Central memory CD4-positive, alpha-beta T cell (primary cell): ENCODE measurements around the gene CYP2A6.
"Not testable (repeated sequence)": the region's sequence is repeated elsewhere in the genome, so short reads cannot be mapped to it uniquely, and the experiment has no call there.

Source experiments
- DNase-seq: peaks from one replicate; pipeline ENCODE4 v3.0.0; 2022
- total RNA-seq, 3 experiments: gene quantifications; one replicate each; lab custom pipeline; 2026; lab: John Stamatoyannopoulos, UW

CYP2A6 gene, protein sequence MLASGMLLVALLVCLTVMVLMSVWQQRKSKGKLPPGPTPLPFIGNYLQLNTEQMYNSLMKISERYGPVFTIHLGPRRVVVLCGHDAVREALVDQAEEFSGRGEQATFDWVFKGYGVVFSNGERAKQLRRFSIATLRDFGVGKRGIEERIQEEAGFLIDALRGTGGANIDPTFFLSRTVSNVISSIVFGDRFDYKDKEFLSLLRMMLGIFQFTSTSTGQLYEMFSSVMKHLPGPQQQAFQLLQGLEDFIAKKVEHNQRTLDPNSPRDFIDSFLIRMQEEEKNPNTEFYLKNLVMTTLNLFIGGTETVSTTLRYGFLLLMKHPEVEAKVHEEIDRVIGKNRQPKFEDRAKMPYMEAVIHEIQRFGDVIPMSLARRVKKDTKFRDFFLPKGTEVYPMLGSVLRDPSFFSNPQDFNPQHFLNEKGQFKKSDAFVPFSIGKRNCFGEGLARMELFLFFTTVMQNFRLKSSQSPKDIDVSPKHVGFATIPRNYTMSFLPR
- total RNA-seq = 0 to 0.05 (median 0) reads per million in 3 experiments

DNA sequence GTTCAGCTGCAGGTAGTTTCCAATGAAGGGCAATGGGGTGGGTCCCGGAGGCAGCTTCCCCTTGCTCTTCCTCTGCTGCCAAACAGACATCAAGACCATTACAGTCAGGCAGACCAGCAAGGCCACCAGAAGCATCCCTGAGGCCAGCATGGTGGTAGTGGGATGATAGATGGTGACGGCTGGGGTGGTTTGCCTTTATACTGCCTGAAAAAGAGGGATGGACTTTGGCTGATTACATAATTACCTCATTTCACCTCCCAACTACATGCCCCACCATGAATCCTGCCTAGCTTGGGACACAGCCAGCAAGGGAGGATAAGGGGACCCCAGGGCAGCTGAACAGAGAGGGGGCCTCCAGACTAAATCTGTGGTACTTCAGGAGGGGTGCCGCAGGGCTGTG lies at the start of gene CYP2A6:
TSS of gene CYP2A6 (minus strand) at position 171 of the 400 bp plus-strand sequence. CDS start at position 150, 21 bp downstream.
- DNase-seq = not testable (repeated sequence)

DNA sequence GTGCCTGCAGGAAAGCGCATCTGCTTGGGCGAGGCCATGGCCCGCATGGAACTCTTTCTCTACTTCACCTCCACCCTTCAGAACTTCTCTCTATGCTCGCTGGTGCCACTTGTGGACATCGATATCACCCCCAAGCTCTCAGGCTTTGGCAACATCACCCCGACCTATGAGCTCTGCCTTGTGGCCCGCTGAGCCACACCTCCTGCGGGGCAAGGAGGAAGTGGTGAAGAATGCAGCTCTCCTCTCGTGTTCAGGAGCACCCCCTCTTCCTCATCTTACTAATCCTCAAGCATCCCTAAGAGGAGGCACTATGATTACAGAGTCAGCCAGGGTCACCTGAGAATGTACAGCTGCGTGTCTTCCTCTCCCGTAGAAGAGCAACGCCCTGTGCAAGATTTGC lies 49.7 kb upstream of the CYP2A6 start:
- DNase-seq = not testable (repeated sequence)

DNA sequence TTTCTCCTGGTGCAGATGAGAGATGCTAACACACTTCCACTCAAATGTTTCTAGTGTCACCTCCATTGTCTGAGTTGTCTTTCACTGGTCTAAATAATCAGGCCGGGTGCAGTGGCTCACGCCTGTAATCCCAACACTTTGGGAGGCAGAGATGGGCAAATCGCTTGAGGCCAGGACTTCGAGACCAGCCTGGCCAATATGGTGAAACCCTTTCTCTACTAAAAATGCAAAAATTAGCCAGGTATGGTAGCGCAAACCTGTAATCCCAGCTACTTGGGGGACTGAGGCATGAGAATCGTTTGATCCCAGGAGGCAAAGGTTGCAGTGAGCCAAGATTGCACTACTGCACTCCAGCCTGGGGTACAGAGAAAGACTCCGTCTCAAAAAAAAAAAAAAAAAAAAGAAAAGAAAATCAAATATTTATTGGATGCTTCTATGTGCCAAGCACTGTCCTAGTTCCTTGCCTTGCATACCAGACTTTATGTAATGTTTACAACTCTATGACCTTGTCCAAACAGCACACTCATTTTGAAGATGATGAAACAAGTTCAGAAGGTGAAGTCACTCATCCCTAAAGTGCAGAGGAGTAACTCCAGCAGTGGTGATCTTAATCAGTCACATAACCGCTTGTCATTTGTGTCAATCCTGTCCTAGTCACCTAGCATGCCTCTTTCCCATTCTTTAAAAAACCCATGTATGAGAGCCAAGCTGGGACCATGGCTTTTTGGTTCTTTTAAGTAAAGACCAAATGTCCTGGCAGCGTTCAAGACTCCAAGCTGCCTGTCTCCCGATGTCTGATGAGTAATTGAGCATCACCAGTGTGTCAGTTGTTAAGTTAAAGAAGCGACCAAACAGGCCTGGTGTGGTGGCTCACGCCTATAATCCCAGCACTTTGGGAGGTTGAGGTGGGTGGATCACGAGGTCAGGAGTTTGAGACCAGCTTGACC lies 46.9 kb upstream of the CYP2A6 start:
- not testable (repeated sequence) for DNase-seq

DNA sequence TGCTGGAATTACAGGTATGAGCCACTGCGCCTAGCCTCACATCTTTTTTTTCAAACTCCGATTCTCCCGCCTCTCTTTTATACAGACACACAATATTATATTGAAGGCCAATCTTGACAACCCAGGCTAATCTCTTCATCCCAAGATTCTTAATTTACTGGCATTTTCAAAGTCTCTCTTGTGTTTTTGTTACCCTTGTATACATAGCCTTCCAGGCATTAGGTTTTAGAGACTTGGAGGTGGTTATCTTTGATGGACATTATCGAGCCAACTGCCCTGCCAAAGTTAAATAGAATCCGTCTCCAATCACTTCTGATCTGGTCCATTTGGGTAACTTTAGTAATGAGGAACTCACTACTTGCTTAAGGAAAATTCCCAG lies 46.2 kb upstream of the CYP2A6 start:
- DNase-seq = no peak

DNA sequence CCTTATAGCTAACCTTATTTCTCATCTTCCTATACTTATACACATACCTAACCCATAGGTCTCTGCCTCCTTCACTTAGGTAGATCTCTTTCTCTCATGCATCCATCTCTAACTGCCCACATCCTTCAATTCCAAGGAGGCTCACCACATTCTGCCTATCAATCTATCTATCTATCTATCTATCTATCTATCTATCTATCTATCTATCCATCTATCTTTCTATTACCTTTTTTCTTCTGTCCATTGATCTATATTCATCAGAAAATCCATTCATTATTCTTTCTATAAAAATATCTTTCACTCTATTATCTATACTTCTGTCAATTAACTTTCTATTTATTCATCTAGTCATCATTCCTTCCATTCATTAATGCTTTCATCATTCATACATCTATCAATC lies 42.9 kb upstream of the CYP2A6 start:
- no peak for DNase-seq

DNA sequence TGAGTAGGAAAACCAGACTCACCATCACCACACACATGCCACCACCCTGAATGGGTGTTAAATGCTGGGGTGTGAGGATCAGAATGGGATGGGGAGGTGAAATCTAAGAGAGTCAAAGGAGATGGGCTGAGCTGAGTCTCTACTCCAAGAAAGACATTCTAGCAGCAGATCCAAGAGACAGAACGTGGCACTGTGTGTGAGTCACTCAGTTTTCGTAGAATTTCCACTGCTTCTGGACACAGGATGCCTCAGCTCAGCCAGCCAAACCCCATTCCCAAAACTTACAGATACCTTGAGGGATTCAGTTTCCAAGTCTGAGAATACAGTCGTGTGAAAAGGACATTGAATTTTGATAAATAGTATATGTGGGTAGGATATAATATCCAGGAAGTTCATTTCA lies 39.1 kb upstream of the CYP2A6 start:
- DNase-seq = no peak

DNA sequence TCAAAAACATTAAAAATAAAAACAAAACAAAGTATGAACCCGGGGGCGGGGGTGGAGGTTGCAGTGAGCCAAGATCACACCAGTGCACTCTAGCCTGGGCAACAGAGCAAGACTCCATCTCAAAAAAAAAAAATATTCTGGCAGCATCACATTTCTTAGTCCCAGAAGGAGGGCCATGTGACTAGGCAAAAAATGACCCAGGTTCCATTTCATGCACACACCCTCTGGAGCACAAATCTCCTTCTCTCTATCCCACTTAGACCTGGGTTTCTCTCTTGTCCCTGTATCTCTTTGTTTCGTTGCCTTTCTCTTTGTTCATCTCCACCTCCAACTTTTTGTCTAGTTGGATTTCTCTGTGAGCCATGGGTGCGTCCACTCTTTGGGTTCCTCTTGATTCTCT lies 37.9 kb upstream of the CYP2A6 start:
- DNase-seq = no peak

DNA sequence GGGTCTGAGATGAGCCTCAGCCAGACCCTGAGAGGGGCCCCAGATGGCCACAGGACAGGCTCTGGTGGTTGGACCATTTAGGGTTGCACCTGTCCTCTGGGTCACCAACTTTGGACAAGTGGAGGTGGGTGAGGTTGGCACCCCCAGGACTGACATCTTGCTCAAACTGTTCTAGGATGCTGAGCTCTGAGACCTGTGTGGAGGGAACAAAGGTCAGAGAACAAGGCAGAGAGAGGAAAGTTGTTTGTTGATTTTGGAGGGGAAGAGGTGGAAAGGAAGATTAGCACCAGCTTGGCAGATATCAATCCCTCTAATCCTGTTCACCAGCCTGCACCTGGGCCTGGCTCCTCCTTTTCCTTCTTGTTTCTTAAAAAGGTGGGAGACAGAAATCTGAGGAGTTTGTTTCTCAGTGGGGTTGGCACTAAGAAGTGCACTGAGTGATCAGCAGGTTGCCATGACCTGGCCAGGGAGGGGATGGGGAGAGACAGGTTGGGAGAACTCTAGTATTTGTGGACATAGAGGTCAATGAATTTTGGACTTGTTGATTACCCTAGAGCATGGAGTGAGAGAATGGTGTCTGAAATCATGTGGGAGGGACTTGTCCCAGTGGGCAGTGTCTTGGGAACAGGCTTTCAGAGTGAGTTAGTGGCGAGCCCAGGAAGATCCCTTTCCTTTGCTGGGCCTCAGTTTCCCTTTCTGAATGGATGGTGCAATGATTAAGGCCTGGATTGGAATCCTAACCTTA lies 34.1 kb upstream of the CYP2A6 start:
- not testable (repeated sequence) for DNase-seq

DNA sequence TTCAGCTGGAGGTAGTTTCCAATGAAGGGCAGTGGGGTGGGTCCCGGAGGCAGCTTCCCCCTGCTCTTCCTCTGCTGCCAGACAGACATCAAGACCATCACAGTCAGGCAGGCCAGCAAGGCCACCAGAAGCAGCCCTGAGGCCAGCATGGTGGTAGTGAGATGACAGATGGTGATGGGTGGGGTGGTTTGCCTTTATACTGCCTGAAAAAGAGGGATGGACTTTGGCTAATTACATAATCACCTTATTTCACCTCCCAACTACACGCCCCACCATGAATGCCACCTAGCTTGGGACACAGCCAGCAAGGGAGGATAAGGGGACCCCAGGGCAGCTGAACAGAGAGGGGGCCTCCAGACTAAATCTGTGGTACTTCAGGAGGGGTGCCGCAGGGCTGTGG lies 31.8 kb upstream of the CYP2A6 start, which contains the start of gene CYP2A7:
TSS of gene CYP2A7 (minus strand) at position 170 of the 400 bp plus-strand sequence. CDS start at position 149, 21 bp downstream.
- not testable (repeated sequence) for DNase-seq

DNA sequence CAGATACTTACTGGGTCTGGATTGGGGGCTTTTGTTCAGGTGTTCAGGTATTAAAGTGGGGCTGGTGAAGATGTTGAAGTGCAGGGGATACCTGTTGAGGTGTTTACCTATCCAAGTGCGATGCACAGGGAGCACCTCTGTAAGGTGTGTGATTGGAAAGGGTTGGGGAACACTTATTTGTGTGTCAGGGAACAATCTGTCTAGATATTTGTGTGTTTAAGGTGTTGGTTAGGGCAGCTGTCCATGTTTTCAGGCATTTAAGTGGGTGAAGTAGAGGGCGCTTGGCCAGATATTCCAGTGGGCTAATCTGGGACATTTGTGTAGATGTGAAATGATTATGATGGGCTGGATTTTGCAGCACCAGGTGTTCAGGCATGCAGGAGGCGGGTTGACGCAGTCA lies 29.1 kb upstream of the CYP2A6 start:
- not testable (repeated sequence) for DNase-seq

DNA sequence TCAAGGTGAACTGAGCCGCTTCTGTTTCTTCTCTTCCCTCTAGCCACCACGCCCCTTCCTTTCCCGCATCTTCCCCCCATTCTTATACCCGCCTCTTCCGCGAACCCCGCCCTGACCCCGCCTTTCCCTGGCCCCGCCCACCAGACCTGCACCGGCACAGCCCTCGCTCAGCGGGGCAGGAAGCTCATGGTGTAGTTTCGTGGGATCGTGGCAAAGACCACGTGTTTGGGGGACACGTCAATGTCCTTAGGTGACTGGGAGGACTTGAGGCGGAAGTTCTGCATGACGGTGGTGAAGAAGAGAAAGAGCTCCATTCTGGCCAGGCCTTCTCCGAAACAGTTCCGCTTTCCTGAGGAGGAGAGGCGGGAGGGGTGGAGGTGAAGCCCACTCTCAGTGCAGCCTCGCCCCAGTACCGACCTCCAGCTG lies 25.3 kb upstream of the CYP2A6 start:
- DNase-seq = peak; percentile 84

DNA sequence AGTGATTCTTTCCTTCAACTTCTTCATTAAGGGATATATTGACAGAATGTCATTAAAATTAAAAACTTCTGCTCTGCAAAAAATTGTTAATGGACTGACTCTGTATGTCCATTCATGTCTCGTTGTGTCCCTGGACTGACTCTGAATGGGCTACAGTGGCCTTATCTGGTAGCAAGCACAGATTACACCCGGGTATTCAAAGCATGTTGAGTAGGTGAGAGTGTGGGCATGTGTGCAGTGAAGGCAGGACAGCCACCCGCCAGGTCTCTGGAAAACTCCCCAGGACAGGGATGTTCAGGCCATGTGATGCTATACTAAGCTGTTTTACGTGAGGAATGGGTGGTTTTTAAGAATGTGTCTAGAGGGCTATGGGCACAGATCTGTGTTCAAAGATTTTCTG lies 24.6 kb upstream of the CYP2A6 start:
- not testable (repeated sequence) for DNase-seq

DNA sequence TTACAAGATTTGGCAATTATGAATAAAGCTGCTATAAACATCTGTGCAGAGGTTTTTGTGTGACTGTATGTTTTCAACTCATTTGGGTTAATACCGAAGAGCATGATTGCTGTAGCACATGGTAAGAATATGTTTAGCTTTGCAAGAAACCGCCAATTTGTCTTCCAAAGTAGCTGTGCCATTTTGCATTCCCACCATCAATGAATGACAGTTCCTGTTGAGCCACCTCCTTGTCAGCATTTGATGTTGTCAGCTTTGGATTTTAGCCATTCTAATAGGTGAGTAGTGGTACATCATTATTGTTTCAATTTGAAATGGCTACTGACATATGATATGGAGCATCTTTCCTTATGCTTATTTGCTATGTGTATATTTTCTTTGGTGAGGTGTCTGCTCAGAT lies 23.6 kb upstream of the CYP2A6 start:
- not testable (repeated sequence) for DNase-seq

DNA sequence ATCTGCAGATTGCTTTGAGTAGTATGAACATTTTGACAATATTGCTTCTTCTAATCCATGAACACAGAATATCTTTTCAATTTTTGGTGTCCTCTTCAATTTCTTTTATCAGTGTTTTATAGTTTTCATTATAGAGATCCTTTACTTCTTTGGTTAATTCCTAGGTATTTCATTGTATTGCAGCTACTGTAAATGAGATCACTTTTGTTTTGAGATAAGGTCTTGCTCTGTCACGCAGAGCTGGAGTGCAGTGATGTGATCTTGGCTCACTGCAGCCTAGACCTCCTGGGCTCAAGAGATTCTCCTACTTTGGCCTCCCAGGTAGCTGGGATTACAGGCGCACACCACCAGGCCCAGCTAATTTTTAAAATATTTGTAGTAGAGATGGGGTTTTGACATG lies 22.0 kb upstream of the CYP2A6 start:
- no peak for DNase-seq

DNA sequence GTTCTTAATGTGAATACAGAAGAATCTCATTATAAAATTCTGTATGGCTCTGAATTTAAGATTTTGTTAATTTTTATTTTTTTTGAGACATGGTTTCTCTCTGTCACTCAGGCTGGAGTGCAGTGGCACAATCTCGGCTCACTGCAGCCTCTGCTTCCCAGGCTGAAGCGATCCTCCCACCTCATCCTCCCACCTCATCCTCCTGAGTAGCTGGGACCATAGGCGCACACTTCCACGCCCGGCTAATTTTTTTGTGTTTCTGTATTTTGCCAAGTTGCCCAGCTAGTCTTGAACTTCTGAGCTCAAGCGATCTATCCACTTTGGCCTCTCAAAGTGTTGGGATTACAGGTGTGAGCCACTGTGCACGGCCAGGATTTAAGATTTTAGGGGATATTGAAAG lies 17.5 kb upstream of the CYP2A6 start:
- no peak for DNase-seq

DNA sequence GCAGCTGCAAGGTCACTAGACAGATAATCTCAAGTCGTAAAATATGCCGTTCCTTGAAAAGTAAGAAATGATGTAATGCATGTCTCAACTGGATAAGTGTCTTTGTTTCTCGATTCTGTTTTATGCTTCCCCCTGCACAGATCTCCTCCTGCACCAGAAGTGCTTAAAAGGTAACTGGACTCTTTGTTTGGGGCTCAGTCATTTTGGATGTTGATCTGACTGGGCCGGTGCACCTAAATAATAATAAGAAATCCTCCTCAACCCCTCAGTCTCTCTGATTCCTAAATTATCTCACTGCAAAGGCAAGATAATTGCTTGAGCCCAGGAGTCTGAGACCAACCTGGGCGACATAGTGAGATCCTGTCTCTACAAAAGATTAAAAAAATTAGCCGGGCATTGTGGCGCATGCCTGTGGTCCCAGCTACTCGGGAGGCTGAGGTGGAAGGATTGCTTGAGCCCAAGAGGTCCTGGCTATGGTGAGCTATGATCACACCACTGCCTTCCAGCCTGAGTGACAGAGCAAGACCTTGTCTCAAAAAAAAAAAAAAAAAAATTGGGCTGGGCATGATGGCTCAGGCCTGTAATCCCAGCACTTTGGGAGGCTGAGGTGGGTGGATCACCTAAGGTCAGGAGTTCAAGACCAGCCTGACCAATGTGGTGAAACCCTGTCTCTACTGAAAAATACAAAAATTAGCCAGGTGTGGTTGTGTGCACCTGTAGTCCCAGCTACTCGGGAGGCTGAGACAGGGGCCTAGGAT lies 14.7 kb upstream of the CYP2A6 start:
- DNase-seq = not testable (repeated sequence)

DNA sequence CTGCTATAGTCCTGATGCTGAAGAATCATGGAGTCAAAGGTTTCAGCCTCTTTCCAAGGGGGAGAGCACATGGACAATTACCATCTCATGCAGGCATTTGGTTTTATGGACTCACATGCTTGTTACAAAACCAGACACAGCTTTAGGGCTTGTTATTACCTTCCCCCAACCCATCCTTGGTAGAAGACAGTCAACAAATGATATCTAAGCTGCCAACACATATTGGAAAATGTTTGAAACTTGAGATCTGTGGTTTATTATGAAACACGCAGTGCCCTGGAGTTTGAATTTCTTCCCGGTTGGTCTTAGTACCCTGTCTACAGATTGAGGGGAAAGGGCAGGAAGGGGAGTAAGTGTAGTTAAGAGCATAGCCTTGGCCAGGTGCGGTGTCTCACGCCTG lies 12.5 kb upstream of the CYP2A6 start:
- DNase-seq = no peak

DNA sequence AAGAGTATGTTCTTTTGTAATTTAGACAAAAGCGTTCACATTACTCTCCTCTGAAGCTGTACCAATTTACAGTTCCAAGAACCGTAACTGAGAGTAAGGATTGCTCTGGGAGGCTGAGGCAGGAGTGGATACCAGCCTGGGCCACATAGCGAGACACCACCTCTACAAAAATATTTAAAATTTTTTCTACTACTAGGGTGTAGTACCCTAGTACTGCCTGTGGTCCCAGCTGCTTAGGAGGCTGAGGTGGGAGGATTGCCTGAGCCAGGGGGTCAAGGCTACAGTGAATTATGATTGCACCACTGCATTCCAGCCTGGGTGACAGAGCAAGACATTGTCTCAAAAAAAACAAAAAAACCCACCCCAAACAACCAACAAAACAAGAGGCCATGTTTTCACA lies 12.1 kb upstream of the CYP2A6 start:
- DNase-seq = no peak

DNA sequence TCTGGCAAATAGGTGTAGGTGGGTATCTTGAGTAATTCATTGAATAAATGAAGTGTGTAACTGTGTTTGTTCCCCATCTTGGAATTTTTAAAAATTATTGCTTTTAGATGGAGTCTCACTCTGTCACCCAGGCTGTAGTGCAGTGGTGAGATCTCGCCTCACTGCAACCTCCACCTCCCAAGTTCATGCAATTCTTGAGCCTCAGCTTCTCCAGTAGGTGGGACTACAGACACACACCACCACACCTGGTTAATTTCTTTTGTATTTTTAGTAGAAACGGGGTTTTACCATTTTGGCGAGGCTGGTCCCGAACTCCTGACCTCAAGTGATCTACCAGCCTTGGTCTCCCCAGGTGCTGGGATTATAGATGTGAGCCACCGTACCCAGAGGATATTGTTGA lies 7.9 kb upstream of the CYP2A6 start:
- no peak for DNase-seq

DNA sequence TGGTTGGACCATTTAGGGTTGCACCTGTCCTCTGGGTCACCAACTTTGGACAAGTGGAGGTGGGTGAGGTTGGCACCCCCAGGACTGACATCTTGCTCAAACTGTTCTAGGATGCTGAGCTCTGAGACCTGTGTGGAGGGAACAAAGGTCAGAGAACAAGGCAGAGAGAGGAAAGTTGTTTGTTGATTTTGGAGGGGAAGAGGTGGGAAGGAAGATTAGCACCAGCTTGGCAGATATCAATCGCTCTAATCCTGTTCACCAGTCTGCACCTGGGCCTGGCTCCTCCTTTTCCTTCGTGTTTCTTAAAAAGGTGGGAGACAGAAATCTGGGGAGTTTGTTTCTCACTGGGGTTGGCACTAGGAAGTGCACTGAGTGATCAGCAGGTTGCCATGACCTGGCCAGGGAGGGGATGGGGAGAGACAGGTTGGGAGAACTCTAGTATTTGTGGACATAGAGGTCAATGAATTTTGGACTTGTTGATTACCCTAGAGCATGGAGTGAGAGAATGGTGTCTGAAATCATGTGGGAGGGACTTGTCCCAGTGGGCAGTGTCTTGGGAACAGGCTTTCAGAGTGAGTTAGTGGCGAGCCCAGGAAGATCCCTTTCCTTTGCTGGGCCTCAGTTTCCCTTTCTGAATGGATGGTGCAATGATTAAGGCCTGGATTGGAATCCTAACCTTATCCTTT lies 2.4 kb upstream of the CYP2A6 start:
- not testable (repeated sequence) for DNase-seq

DNA sequence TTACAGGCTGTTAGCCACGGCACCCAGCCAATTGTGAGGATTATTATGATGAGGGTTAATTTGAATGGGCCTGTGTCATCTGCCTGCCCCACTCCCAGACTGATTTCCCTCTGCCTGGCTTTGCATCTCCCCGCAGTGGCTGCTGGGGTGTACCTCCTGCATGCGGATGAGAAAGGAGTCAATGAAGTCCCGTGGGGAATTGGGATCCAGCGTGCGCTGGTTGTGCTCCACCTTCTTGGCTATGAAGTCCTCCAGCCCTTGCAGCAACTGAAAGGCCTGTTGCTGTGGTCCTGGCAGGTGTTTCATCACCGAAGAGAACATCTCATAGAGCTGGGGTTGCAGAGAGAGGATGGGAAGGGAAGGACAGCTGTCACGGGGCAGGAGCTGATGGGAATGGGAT lies 3.5 kb downstream of the CYP2A6 start:
- DNase-seq = not testable (repeated sequence)
